Neural cell (in vitro differentiated cells): ENCODE measurements around the gene CRYBA1. TPM values are rescaled to one million over a fixed set of nuclear protein-coding genes. Genes with fewer than 3 reads are reported as not detected.
"Not testable (repeated sequence)": the region's sequence is repeated elsewhere in the genome, so short reads cannot be mapped to it uniquely, and the experiment has no call there.

Source experiments
- H2AFZ ChIP-seq: fragments of 200-600, 300-800 bp; sonication (generic), shearing (Covaris generic); 2 replicates; pipeline ENCODE4 v1.6.0; 2014; ENCODE audit warnings: low read depth, mild to moderate bottlenecking, antibody characterized with exemption, low read length, moderate library complexity
- H3F3A ChIP-seq: fragments of 200-600 bp; shearing (Covaris generic); 2 replicates; pipeline ENCODE4 v1.6.1; 2016; ENCODE audit warnings: mild to moderate bottlenecking, moderate library complexity, mixed read lengths, antibody characterized with exemption, low read length; ENCODE audit not compliant: insufficient read depth, poor library complexity, severe bottlenecking
- H3K27ac ChIP-seq: fragments of 200-600, 300-800 bp; sonication (generic), shearing (Covaris generic); 2 replicates; pipeline ENCODE4 v1.5.1; 2014; ENCODE audit warnings: mild to moderate bottlenecking, low read length, moderate library complexity
- H3K27me3 ChIP-seq: fragments of 300-800, 200-600 bp; sonication (generic), shearing (Covaris generic); 2 replicates; pipeline ENCODE4 v1.6.0; 2014; ENCODE audit warnings: mild to moderate bottlenecking, low read depth, low read length, moderate library complexity; ENCODE audit not compliant: insufficient read depth
- H3K36me3 ChIP-seq: fragments of 300-800, 200-600 bp; sonication (generic), shearing (Covaris generic); 2 replicates; pipeline ENCODE4 v1.5.1; 2014; ENCODE audit warnings: mild to moderate bottlenecking, antibody characterized with exemption, low read length, moderate library complexity; ENCODE audit not compliant: insufficient read depth
- H3K4me2 ChIP-seq: fragments of 300-800, 200-600 bp; sonication (generic), shearing (Covaris generic); 2 replicates; pipeline ENCODE4 v1.6.0; 2014; ENCODE audit warnings: mild to moderate bottlenecking, low read length
- H3K4me3 ChIP-seq: fragments of 300-800, 200-600 bp; sonication (generic), shearing (Covaris generic); 2 replicates; pipeline ENCODE4 v1.5.1; 2014; ENCODE audit warnings: mild to moderate bottlenecking, low read length, moderate library complexity
- H3K79me2 ChIP-seq: fragments of 200-600 bp; shearing (Covaris generic); replicated peaks from 2 replicates; pipeline ENCODE4 v1.6.0; 2014; ENCODE audit warnings: mild to moderate bottlenecking, low read length, moderate library complexity; ENCODE audit not compliant: insufficient read depth
- H3K9ac ChIP-seq: fragments of 300-800, 200-600 bp; sonication (generic), shearing (Covaris generic); 2 replicates; pipeline ENCODE4 v1.6.1; 2016; ENCODE audit warnings: mild to moderate bottlenecking, low read length, mixed read lengths
- H3K9me2 ChIP-seq: fragments of 200-600 bp; shearing (Covaris generic); 2 replicates; pipeline ENCODE4 v1.6.1; 2016; ENCODE audit warnings: mild to moderate bottlenecking, low read length, mixed read lengths; ENCODE audit not compliant: insufficient read depth
- H3K9me3 ChIP-seq: fragments of 200-600, 300-800 bp; sonication (generic), shearing (Covaris generic); 2 replicates; pipeline ENCODE4 v1.6.1; 2016; ENCODE audit warnings: mild to moderate bottlenecking, mixed run types, low read length, moderate library complexity, mixed read lengths
- H4K20me1 ChIP-seq: fragments of 200-600 bp; shearing (Covaris generic); 2 replicates; pipeline ENCODE4 v1.6.1; 2016; ENCODE audit warnings: mild to moderate bottlenecking, mixed run types; ENCODE audit not compliant: insufficient read depth
- CTCF ChIP-seq: fragments of 450-650 bp; IDR thresholded peaks from 2 replicates; pipeline ENCODE4 v1.5.1; 2014; ENCODE audit warnings: antibody characterized with exemption, mild to moderate bottlenecking, moderate library complexity; ENCODE audit not compliant: poor library complexity, severe bottlenecking
- EP300 ChIP-seq: fragments of 450-650 bp; conservative IDR thresholded peaks from 2 replicates; pipeline ENCODE4 v1.6.1; 2014; ENCODE audit warnings: antibody characterized with exemption, mild to moderate bottlenecking, moderate library complexity; ENCODE audit not compliant: poor library complexity, severe bottlenecking
- EZH2 ChIP-seq: fragments of 200-600, 300-800 bp; shearing (Covaris generic), sonication (generic); IDR thresholded peaks from 2 replicates; pipeline ENCODE4 v1.6.1; 2014; ENCODE audit warnings: antibody characterized with exemption, low read length, borderline replicate concordance, mild to moderate bottlenecking; ENCODE audit not compliant: insufficient read depth, poor library complexity, severe bottlenecking
- MXI1 ChIP-seq: fragments of 450-650 bp; conservative IDR thresholded peaks from 2 replicates; pipeline ENCODE4 v1.6.1; 2014; ENCODE audit warnings: antibody characterized with exemption, mild to moderate bottlenecking; ENCODE audit not compliant: poor library complexity, severe bottlenecking
- POLR2AphosphoS5 ChIP-seq: IDR thresholded peaks from 2 replicates; pipeline ENCODE4 v1.6.1; 2012
- RAD21 ChIP-seq: fragments of 450-650 bp; conservative IDR thresholded peaks from 2 replicates; pipeline ENCODE4 v1.6.1; 2014; ENCODE audit warnings: antibody characterized with exemption, mild to moderate bottlenecking, moderate library complexity
- REST ChIP-seq: IDR thresholded peaks from 2 replicates; pipeline ENCODE4 v1.6.1; 2012; ENCODE audit warnings: borderline replicate concordance
- SMC3 ChIP-seq: fragments of 450-650 bp; conservative IDR thresholded peaks from 2 replicates; pipeline ENCODE4 v1.6.1; 2014; ENCODE audit warnings: antibody characterized with exemption, mild to moderate bottlenecking, moderate library complexity; ENCODE audit not compliant: poor library complexity
- TAF1 ChIP-seq: IDR thresholded peaks from 2 replicates; pipeline ENCODE4 v1.6.1; 2012; ENCODE audit warnings: low read depth
- polyA plus RNA-seq: library from polyadenylated mRNA; depleted of rRNA; stranded (reverse); fragments of >200 nt; gene quantifications from 2 replicates; pipeline ENCODE4 v1.2.3, GENCODE V29; 2014

CRYBA1 gene
- polyA plus RNA-seq, 1 donor from 2014 or later = not detected

GRCh38 chr17:29257756-29258155 lies 11.1 kb downstream of the CRYBA1 start:
- H3K4me3 ChIP-seq = no peak overlapping the region
- no peaks in the 10 kb centered on the region for H3K9me3 ChIP-seq
- no peaks in the 10 kb centered on the region for H3K27me3 ChIP-seq
- no peaks in the 10 kb centered on the region for H4K20me1 ChIP-seq
- no peaks in the 10 kb centered on the region for H3F3A ChIP-seq
- H3K27ac ChIP-seq = no peak overlapping the region
- H3K36me3 ChIP-seq = no peaks in the 10 kb centered on the region
- TF ChIP-seq EP300 = no peak
- TF ChIP-seq REST = no peak
- no peak for TF ChIP-seq TAF1
- no peak for TF ChIP-seq CTCF
- TF ChIP-seq RAD21 = no peak
- no peak for TF ChIP-seq SMC3
- no peak for TF ChIP-seq MXI1
- TF ChIP-seq POLR2AphosphoS5 = no peak
- no peak for TF ChIP-seq EZH2
- H3K79me2 ChIP-seq = peaks cover 7% of the 10 kb centered on the region
- no peak overlapping the region for H3K9ac ChIP-seq
- no peaks in the 10 kb centered on the region for H3K9me2 ChIP-seq
- H2AFZ ChIP-seq = no peak overlapping the region
- H3K4me2 ChIP-seq = no peak overlapping the region

DNA sequence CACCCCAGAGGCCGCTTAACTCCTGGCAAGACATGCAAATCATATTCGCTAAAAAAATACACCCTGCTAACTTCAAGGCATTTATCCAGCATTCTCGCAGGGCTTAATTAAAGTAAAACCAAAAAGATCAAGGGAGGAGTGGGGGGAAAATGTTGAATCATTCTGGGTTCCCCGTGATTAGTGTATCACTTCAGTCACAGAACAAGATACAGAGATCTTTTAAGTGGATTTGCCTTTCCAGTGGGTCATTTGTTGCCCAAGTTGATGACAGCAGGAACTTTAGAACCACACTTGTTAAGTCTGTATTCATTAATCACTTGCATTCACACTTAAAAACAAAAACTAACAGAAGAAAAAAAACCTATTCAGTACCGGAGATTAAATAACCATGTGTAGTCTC lies 17.3 kb downstream of the CRYBA1 start:
- H3K36me3 ChIP-seq = peaks cover 5% of the 10 kb centered on the region
- no peaks in the 10 kb centered on the region for H3K9me2 ChIP-seq
- H3K27me3 ChIP-seq = no peaks in the 10 kb centered on the region
- H3K9me3 ChIP-seq = no peaks in the 10 kb centered on the region
- H3K4me2 ChIP-seq = no peak overlapping the region
- H3K4me3 ChIP-seq = no peak overlapping the region
- TF ChIP-seq MXI1 (no peak), TAF1 (no peak), REST (no peak), CTCF (no peak), POLR2AphosphoS5 (no peak), EZH2 (no peak), EP300 (no peak), SMC3 (no peak), RAD21 (no peak)
- H2AFZ ChIP-seq = no peak overlapping the region
- no peaks in the 10 kb centered on the region for H4K20me1 ChIP-seq
- H3K27ac ChIP-seq = no peak overlapping the region
- no peak overlapping the region for H3K9ac ChIP-seq
- H3K79me2 ChIP-seq = peaks cover 16% of the 10 kb centered on the region
- no peaks in the 10 kb centered on the region for H3F3A ChIP-seq

DNA sequence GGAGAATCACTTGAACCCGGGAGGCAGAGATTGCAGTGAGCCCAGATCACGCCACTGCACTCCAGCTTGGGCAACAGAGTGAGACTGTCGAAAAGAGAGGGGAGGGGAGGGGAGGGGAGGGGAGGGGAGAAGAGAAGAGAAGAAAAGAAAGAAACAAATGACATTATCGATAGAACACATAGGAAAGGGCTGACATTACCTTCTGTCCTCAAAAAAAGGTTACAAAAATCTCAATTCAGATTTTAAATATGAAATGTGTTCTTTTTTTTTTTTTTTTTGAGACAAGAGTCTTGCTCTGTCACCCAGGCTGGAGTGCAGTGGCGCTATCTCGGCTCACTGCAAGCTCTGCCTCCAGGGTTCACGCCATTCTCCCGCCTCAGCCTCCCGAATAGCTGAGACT lies 25.3 kb downstream of the CRYBA1 start:
- H3K9me3 ChIP-seq, H3K4me2 ChIP-seq, H4K20me1 ChIP-seq, H3K27ac ChIP-seq, H3F3A ChIP-seq, H3K9ac ChIP-seq, H2AFZ ChIP-seq, H3K4me3 ChIP-seq, H3K27me3 ChIP-seq, H3K9me2 ChIP-seq, H3K36me3 ChIP-seq: not testable (repeated sequence)
- H3K79me2 ChIP-seq = peaks cover 50% of the 10 kb centered on the region
